GM19438 (cell line): ENCODE results near the gene PEX1.
"Not testable (repeated sequence)": the region's sequence is repeated elsewhere in the genome, so short reads cannot be mapped to it uniquely, and the experiment has no call there.

Experiments used
- ATAC-seq: cut with Tn5 transposase; IDR thresholded peaks from one replicate; pipeline ENCODE4 v1.9.1; 2021; ENCODE audit warnings: low read depth; ENCODE audit not compliant: unreplicated experiment

The PEX1 gene

GRCh38 chr7:92462560-92462959, 65.8 kb downstream of the PEX1 start:
- ATAC-seq = no peak

DNA sequence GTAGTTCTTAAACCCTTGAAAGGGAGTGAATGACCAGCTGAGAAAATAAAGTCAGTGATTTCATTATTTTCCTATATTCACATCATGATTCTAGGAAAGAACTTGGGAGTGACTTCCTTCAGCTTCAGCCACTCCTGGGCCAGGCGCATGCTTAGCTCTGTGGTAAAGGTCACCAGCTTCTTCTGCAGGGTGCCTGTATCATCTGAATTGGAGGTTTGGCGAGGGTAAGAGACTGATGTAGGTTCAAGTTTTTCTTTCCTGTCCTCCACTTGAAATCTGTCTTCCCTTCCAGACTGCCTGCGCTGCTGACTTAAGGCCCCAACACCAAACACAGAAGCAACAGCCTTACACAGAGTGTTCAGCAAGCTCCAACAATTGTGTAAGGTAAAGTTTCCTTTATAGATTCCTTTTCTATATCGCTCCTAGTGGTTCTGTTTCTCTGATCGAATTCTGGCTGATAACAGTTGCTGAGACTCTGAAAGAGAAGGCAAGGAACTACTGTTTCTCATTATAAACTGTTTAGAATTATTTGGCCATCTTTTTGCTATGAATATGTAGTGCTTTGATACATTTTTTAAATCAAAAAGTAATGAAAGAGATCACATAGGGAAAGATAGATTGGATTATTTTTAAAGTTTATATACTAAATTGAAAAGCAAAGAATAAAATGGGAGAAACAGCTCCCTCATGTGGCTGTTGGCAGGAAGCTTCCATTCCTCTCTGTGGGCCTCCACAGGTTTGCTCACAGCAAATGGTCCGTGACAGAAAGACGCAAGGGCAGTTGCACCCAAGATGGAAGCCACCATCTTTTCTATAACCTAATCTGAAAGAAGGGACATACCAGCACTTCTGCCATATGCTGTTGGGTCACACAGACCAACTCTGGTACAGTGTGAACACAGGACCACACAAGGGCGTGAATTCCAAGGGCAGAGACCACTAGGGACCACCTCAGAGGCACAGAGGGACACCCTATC, 67.0 kb downstream of the PEX1 start:
- no peak for ATAC-seq

DNA sequence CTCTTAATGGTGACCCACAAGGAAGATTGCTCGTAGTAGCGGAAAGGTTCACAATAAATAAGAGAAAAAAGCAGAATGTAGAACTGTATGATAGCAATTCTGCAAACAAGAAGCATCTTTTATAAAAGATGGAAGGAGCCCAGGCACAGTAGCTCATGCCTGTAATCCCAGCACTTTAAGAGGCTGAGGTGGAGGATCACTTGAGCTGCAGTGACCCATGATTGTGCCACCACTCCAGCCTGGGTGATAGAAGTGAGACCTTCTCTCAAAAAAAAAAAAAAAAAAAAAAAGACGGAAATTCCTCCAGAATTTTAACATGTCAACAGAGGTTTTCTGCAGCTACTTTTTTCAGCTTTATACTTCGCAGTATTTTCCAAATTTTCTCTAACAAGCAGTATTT, 67.8 kb downstream of the PEX1 start:
- ATAC-seq = no peak

DNA sequence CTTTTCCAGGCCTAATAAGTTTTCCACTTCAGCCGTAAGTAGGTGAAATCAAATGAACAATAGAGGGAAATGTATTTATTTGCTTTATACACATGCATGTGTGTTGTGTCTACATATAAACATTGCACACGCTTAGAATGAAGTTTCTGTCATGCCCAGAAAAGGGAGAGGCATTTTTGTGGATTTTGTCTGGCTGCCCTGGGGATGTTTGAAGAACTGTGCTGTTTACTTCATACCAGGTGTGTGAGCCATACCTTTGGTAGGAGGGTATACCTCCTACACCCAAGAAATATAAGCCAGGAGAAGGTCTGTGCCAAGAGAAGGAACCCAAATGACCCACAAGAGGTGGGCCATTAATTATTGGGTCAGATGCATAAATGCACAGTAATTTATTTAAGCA, 68.2 kb downstream of the PEX1 start:
- no peak for ATAC-seq

DNA sequence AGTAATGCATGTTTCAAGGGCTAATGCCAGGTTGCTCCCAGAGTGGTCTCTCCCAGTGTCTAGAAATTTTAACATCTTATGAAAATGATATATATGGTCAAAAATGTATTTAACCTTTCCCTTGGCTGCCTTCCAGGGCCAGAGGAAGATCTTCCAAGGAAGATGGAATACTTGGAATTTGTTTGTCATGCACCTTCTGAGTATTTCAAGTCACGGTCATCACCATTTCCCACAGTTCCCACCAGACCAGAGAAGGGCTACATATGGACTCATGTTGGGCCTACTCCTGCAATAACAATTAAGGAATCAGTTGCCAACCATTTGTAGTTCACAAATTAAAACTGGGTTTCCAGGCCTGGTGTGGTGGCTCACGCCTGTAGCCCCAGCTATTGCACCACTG, 72.1 kb downstream of the PEX1 start:
- no peak for ATAC-seq

GRCh38 chr7:92451645-92452044, 76.7 kb downstream of the PEX1 start:
- ATAC-seq = no peak

DNA sequence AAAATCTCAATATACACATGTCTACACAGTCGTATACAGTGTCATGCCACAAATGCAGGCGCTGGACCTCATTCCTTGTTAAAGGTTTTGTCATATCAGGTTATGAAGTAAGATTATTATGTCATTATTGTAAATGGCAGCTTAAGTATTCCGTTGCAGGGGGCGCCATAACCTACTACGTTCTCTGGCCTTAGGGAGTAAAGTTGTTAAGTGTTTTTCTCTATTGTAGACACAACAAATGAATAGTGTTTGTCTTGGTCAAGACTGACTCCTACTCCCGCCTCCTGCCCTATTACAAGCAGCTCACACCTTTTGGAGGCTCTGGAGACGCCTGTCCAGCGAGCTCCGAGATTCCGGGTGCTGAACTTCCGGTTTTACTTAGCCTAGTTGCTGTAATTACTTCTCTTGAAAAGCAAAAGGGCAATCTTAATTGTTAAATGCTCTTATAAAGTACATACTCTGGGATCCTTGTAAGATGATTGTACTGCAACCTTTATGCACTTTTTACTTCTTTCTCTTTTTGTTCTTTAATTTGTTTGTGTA, 80.0 kb downstream of the PEX1 start:
- peak; percentile 41 for ATAC-seq

DNA sequence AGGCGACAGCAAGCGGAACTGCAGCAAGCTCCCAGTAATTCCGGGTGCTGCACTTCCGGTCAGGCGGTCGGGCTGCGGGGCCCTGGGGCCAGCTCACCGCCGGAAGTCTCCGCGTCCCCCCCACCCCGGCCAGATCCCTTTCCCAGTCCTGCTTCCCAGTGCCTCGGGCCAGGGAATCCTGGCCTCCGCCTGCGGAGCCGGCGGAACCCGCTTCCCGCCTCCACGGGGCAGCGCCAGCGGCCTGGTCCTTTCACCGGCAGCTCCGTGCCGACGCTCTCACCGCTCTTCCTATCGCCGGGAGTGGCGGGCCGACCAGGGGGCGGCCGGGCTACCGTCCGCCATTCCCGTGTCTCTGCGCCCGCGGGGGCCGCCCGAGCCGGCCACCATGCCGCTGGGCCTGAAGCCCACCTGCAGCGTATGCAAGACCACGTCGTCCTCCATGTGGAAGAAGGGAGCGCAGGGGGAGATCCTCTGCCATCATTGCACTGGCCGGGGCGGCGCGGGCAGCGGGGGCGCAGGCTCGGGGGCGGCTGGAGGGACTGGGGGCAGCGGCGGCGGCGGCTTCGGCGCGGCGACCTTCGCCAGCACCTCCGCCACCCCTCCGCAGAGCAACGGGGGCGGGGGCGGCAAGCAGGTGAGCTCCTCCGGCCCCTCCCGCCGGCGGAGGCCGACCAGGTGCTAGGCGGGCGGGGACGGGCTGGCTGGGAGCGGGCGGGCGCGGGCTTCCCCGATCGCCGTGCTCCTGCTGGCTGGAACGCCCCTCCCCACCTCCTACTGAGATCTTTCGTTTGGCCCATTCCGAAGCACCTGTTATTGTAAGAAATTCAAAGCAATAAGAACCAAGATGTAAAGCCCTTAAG, 80.7 kb downstream of the PEX1 start, which contains the start of gene GATAD1:
Gene GATAD1, plus strand, starts transcription at position 138 of the 860 bp plus-strand sequence. Its CDS starts 248 bp downstream, at position 386.
- peak; percentile 87 for ATAC-seq

DNA sequence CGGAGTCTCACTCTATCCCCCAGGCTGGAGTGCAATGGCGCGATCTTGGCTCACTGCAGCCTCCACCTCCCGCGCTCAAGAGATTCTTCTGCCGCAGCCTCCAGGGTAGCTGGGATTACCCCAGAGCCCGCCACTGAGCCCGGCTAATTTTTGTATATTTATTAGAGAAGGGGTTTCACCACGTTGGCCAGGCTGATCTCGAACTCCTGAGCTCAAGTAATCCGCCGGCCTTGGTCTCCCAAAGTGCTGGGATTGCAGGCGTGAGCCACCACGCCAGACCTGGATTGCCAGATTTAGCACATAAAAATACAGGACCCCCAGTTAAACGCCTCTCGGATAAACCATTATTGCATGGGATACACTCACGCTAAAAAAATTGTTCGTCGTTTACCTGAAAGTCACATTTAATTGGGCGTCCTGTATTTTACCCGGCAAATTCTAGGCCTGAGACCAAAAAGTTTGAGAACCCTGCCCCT, 81.4 kb downstream of the PEX1 start:
- ATAC-seq = no peak

GRCh38 chr7:92442720-92443119, 85.6 kb downstream of the PEX1 start:
- ATAC-seq = not testable (repeated sequence)

- ATAC-seq = no peak
Observed at GRCh38 chr7:92437956-92438491, 90.3 kb downstream of the PEX1 start.
